Body of pancreas (tissue), 4 donors: Measurements from ENCODE around the gene SPG11. TPM values are rescaled to one million over a fixed set of nuclear protein-coding genes. Genes with fewer than 3 reads are reported as not detected.

Experiments
- ATAC-seq: fragments of 150-250 bp; one replicate; pipeline ENCODE4 v1.9.1; 2016
- DNase-seq, 4 donors: peaks; one replicate each; pipeline ENCODE4 v3.0.0-alpha.2; 2019
- H3K27ac ChIP-seq, 4 donors: fragments of 200-600 bp; sonication (generic); 1 replicate in 3 of 4; 2 replicates in 1 of 4; pipeline versions ENCODE4 v1.5.1 to v1.6.1; 2016 to 2019; ENCODE audit warnings: mild to moderate bottlenecking in 1 of 4, mixed read lengths in 1 of 4, moderate library complexity in 1 of 4
- H3K27me3 ChIP-seq, 2 donors: fragments of 200-600 bp; sonication (generic); one replicate each; pipeline ENCODE4 v1.6.0; 2016; ENCODE audit warnings: mild to moderate bottlenecking in 1 of 2
- H3K36me3 ChIP-seq, 2 donors: fragments of 200-600 bp; sonication (generic); replicated peaks in 1 of 2; 2 replicates each; pipeline ENCODE4 v1.5.1; 2016; ENCODE audit warnings: low read depth in 2 of 2; ENCODE audit not compliant: insufficient read depth in 1 of 2
- H3K4me1 ChIP-seq: fragments of 200-600 bp; sonication (generic); one replicate; pipeline ENCODE4 v1.6.0; 2016
- H3K4me3 ChIP-seq, 2 donors: fragments of 200-600 bp; sonication (generic); 1 replicate in 1 of 2; 2 replicates in 1 of 2; pipeline ENCODE4 v1.5.1; 2016 to 2019
- H3K9me3 ChIP-seq, 3 donors: fragments of 200-600 bp; sonication (generic); 1 replicate in 2 of 3; 2 replicates in 1 of 3; pipeline ENCODE4 v1.5.1; 2016
- CTCF ChIP-seq, 7 experiments: fragments of 450-650 bp in 4 of 7; fragments of 200-600 bp in 3 of 7; sonication (generic) in 3 of 7; IDR thresholded peaks; one replicate each; pipeline ENCODE4 v1.5.1; 2016 to 2019; ENCODE audit warnings: antibody characterized with exemption in 7 of 7
- POLR2A ChIP-seq, 3 donors: fragments of 450-650 bp; IDR thresholded peaks; one replicate each; pipeline ENCODE4 v1.6.1; 2016; ENCODE audit warnings: antibody characterized with exemption in 3 of 3, mild to moderate bottlenecking in 2 of 3
- WGBS, 2 donors: methylation state at CpG; one replicate each; pipeline ENCODE4 v1.1.5; 2017; 5-methylcytosine and 5-hydroxymethylcytosine counted together
- intact Hi-C: fragments of 100-400 bp; cut with DNase I; formaldehyde crosslinking; loops from one replicate; pipeline ENCODE4 v1.15.1; 2023
- total RNA-seq, 2 donors: library from RNA; depleted of rRNA; stranded (reverse); fragments of >200 nt; gene quantifications; one replicate each; pipeline ENCODE4 v1.1.0, GENCODE V29; 2016

Gene SPG11
- total RNA-seq, 2 donors from 2014 or later = 40.5 to 115 TPM

- H3K27me3 ChIP-seq = no peaks in the 10 kb centered on the region
- ATAC-seq = no peak
- no peak overlapping the region for H3K4me3 ChIP-seq
- TF ChIP-seq POLR2A (IDR thresholded peaks at IDR 0.05) = no peak
- TF ChIP-seq CTCF (IDR thresholded peaks at IDR 0.05) = no peak
- 79 to 92% methylated on average over 1 of the region's 1 CpG for WGBS, 2 donors
- peak in 1 of 4 donors; percentile 22 for DNase-seq
- H3K4me1 ChIP-seq = peaks cover 5% of the 10 kb centered on the region
- no peaks in the 10 kb centered on the region for H3K9me3 ChIP-seq
- peaks cover 17 to 46% of the 10 kb centered on the region in 2 donors for H3K36me3 ChIP-seq
- intact Hi-C loops = loop anchor here (10.0 kb wide), 1 partner anchor 143 kb away; the partner anchor contains the start of gene TRIM69
- H3K27ac ChIP-seq = no peak overlapping the region
Observed at GRCh38 chr15:44591326-44591725, 72.1 kb downstream of the SPG11 start.

GRCh38 chr15:44588541-44588940 is 74.9 kb downstream of the SPG11 start:
- H3K9me3 ChIP-seq = no peaks in the 10 kb centered on the region
- ATAC-seq (no peak), DNase-seq (no peak)
- H3K27me3 ChIP-seq = no peaks in the 10 kb centered on the region
- 53 to 70% methylated on average over 5 of the region's 5 CpGs for WGBS, 2 donors
- peak overlapping the region in 1 of 2 donors; percentile 2 for H3K4me3 ChIP-seq
- TF ChIP-seq POLR2A (IDR thresholded peaks at IDR 0.05) (no peak), CTCF (IDR thresholded peaks at IDR 0.05) (no peak)
- no peak overlapping the region for H3K27ac ChIP-seq
- H3K4me1 ChIP-seq = peaks cover 5% of the 10 kb centered on the region
- intact Hi-C loops = no loop called here
- H3K36me3 ChIP-seq = peaks cover 18 to 38% of the 10 kb centered on the region in 2 donors

- no peaks in the 10 kb centered on the region for H3K27me3 ChIP-seq
- H3K9me3 ChIP-seq = no peaks in the 10 kb centered on the region
- intact Hi-C loops = no loop called here
- no peaks in the 10 kb centered on the region for H3K4me1 ChIP-seq
- peaks cover 18 to 31% of the 10 kb centered on the region in 2 donors for H3K36me3 ChIP-seq
- 85 to 99% methylated on average over 2 of the region's 2 CpGs for WGBS, 2 donors
- TF ChIP-seq POLR2A (IDR thresholded peaks at IDR 0.05) (no peak), CTCF (IDR thresholded peaks at IDR 0.05) (no peak)
- no peak for ATAC-seq
- H3K27ac ChIP-seq = no peak overlapping the region
- DNase-seq = no peak
- no peak overlapping the region for H3K4me3 ChIP-seq
Observed at GRCh38 chr15:44585633-44586032, 77.8 kb downstream of the SPG11 start.

- peak; percentile 10 to 41 (median 32) for TF ChIP-seq CTCF (IDR thresholded peaks at IDR 0.05)
- TF ChIP-seq POLR2A (IDR thresholded peaks at IDR 0.05) = no peak
- H3K4me1 ChIP-seq = no peaks in the 10 kb centered on the region
- ATAC-seq (peak; percentile 58), DNase-seq (peak; percentile 31 to 65 (median 49))
- H3K9me3 ChIP-seq = no peaks in the 10 kb centered on the region
- WGBS, 2 donors = 78 to 79% methylated on average over 5 of the region's 5 CpGs
- peaks cover 5 to 23% of the 10 kb centered on the region in 2 donors for H3K36me3 ChIP-seq
- H3K27ac ChIP-seq = no peak overlapping the region
- H3K4me3 ChIP-seq = no peak overlapping the region
- no peaks in the 10 kb centered on the region for H3K27me3 ChIP-seq
- intact Hi-C loops = no loop called here
Observed at GRCh38 chr15:44584162-44584749, 79.2 kb downstream of the SPG11 start.

GRCh38 chr15:44580105-44580504 is 83.4 kb downstream of the SPG11 start:
- no peaks in the 10 kb centered on the region for H3K4me1 ChIP-seq
- 83% methylated on average over 2 of the region's 2 CpGs for WGBS, 2 donors
- H3K36me3 ChIP-seq = peaks cover 0 to 10% of the 10 kb centered on the region in 2 donors
- no peak overlapping the region for H3K4me3 ChIP-seq
- no peak for DNase-seq
- no peaks in the 10 kb centered on the region for H3K9me3 ChIP-seq
- TF ChIP-seq CTCF (IDR thresholded peaks at IDR 0.05) = no peak
- no peak for TF ChIP-seq POLR2A (IDR thresholded peaks at IDR 0.05)
- no peak for ATAC-seq
- no peak overlapping the region for H3K27ac ChIP-seq
- H3K27me3 ChIP-seq = no peaks in the 10 kb centered on the region
- intact Hi-C loops = no loop called here
